ENCODE results near the gene EXOSC5. TPM values are rescaled to one million over a fixed set of nuclear protein-coding genes. Genes with fewer than 3 reads are reported as not detected.
"Not testable (repeated sequence)": the region's sequence is repeated elsewhere in the genome, so short reads cannot be mapped to it uniquely, and the experiment has no call there.

EXOSC5 gene
- total RNA-seq, 2 experiments from 2014 or later, result 32.7 to 47.8 TPM

GRCh38 chr19:41355035-41355434, 42.1 kb downstream of the EXOSC5 start:
- ATAC-seq (no peak), DNase-seq (no peak)
- peak overlapping the region; percentile 98 for H3K27ac Mint-ChIP-seq
- peaks cover 14% of the 10 kb centered on the region for H3K36me3 Mint-ChIP-seq (ENCODE audit: low read depth)
- intact Hi-C loops (cut with DNase I, micrococcal nuclease), result loop anchor here in 1 of 2 experiments (2.0 kb wide), 1 partner anchor 604 kb away; the partner anchor contains the start of genes ACTMAP and SNRPA
- H3K9me3 Mint-ChIP-seq (ENCODE audit: low read depth), result no peaks in the 10 kb centered on the region
- peak overlapping the region; percentile 41 for H3K4me3 Mint-ChIP-seq
- CTCF ChIA-PET, result interaction anchor here (0.6 to 2.9 kb wide), 3 partner anchors 9 to 303 kb away, joined by 3 to 24 read pairs (median 4); partner anchors contain the start of gene B9D2
- H3K4me1 Mint-ChIP-seq, result peaks cover 55% of the 10 kb centered on the region
- POLR2A ChIA-PET, result interaction anchor here (0.6 kb wide), 1 partner anchor 58 kb away, joined by 3 read pairs; no protein-coding TSS in a partner anchor
- H3K27me3 Mint-ChIP-seq, result no peaks in the 10 kb centered on the region

GRCh38 chr19:41354343-41354953, 42.7 kb downstream of the EXOSC5 start:
- DNase-seq (no peak), ATAC-seq (no peak)
- no peaks in the 10 kb centered on the region for H3K27me3 Mint-ChIP-seq
- CTCF ChIA-PET, result interaction anchor here (1.2 to 2.9 kb wide), 2 partner anchors 10 to 214 kb away, joined by 4 to 24 read pairs; partner anchors contain the start of gene B9D2
- H3K27ac Mint-ChIP-seq, result peak overlapping the region; percentile 83
- peaks cover 20% of the 10 kb centered on the region for H3K36me3 Mint-ChIP-seq (ENCODE audit: low read depth)
- H3K4me1 Mint-ChIP-seq, result peaks cover 57% of the 10 kb centered on the region
- intact Hi-C loops (cut with DNase I, micrococcal nuclease), result loop anchor here (1.0 to 5.0 kb wide), 6 partner anchors 9 to 737 kb away; partner anchors contain the start of genes ACTMAP (in 1 of the 2), ARHGEF1 (in 1 of the 2), RPS19 (in 1 of the 2) and SNRPA (in 1 of the 2)
- no peaks in the 10 kb centered on the region for H3K9me3 Mint-ChIP-seq (ENCODE audit: low read depth)
- POLR2A ChIA-PET, result no interaction called here
- peak overlapping the region; percentile 96 for H3K4me3 Mint-ChIP-seq

- H3K27me3 Mint-ChIP-seq, result no peaks in the 10 kb centered on the region
- ChIA-PET POLR2A (interaction anchor here (2.0 to 3.0 kb wide), 3 partner anchors 10 to 91 kb away, joined by 16 to 20 read pairs (median 17); partner anchors contain the start of genes B9D2 and HNRNPUL1), CTCF (interaction anchor here (0.6 to 2.9 kb wide), 4 partner anchors 10 to 86 kb away, joined by 3 to 24 read pairs (median 11); partner anchors contain the start of genes B9D2 and DMAC2)
- H3K4me1 Mint-ChIP-seq, result peaks cover 58% of the 10 kb centered on the region
- H3K4me3 Mint-ChIP-seq, result peak within 1 kb of the TSS; percentile 96
- H3K36me3 Mint-ChIP-seq (ENCODE audit: low read depth), result peaks cover 27% of the 10 kb centered on the region
- H3K9me3 Mint-ChIP-seq (ENCODE audit: low read depth), result no peaks in the 10 kb centered on the region
- DNase-seq (peak; percentile 96), ATAC-seq (peak; percentile 45)
- H3K27ac Mint-ChIP-seq, result peak within 1 kb of the TSS; percentile 97
- intact Hi-C loops (cut with DNase I, micrococcal nuclease), result loop anchor here (1.0 to 5.0 kb wide), 9 partner anchors 10 to 736 kb away; partner anchors contain the start of genes ACTMAP (in 1 of the 2), ARHGEF1 (in 1 of the 2), HNRNPUL1 (in 1 of the 2) and RPS19 (in 1 of the 2)
These were observed 43.5 kb downstream of the EXOSC5 start, which contains the start of gene TGFB1 for GRCh38 chr19:41353466-41354342. TGFB1 (minus strand) TSS chr19:41353922; CDS start chr19:41353044, 878 bp downstream.

GRCh38 chr19:41352609-41353465, 44.3 kb downstream of the EXOSC5 start:
- ATAC-seq (peak; percentile 17), DNase-seq (peak; percentile 86)
- Mint-ChIP-seq H3K27me3 (no peaks in the 10 kb centered on the region), H3K36me3 (ENCODE audit: low read depth) (peaks cover 32% of the 10 kb centered on the region), H3K4me1 (peaks cover 54% of the 10 kb centered on the region), H3K4me3 (peak overlapping the region; percentile 96), H3K9me3 (ENCODE audit: low read depth) (no peaks in the 10 kb centered on the region), H3K27ac (peak overlapping the region; percentile 97)
- POLR2A ChIA-PET, result interaction anchor here (0.6 to 3.0 kb wide), 6 partner anchors 11 to 600 kb away, joined by 3 to 20 read pairs (median 10); partner anchors contain the start of genes B9D2, DMAC2 and HNRNPUL1
- CTCF ChIA-PET, result interaction anchor here (0.6 to 3.3 kb wide), 8 partner anchors 11 to 206 kb away, joined by 3 to 19 read pairs (median 4); partner anchors contain the start of genes B9D2, CCDC97 and DMAC2
- intact Hi-C loops (cut with DNase I, micrococcal nuclease), result loop anchor here (1.0 to 5.0 kb wide), 7 partner anchors 89 to 736 kb away; partner anchors contain the start of genes ARHGEF1 (in 1 of the 2), HNRNPUL1 (in 1 of the 2) and RPS19 (in 1 of the 2)

- Mint-ChIP-seq H3K36me3 (ENCODE audit: low read depth) (peaks cover 35% of the 10 kb centered on the region), H3K4me3 (peak overlapping the region; percentile 96), H3K27me3 (no peaks in the 10 kb centered on the region), H3K4me1 (peaks cover 48% of the 10 kb centered on the region), H3K27ac (peak overlapping the region; percentile 94), H3K9me3 (ENCODE audit: low read depth) (no peaks in the 10 kb centered on the region)
- ChIA-PET POLR2A (interaction anchor here (0.6 to 3.0 kb wide), 6 partner anchors 12 to 599 kb away, joined by 3 to 20 read pairs (median 10); partner anchors contain the start of genes B9D2, DMAC2 and HNRNPUL1), CTCF (interaction anchor here (0.6 to 3.3 kb wide), 9 partner anchors 11 to 249 kb away, joined by 3 to 19 read pairs (median 5); partner anchors contain the start of genes B9D2, CCDC97, DMAC2 and HNRNPUL1)
- DNase-seq (no peak), ATAC-seq (no peak)
- intact Hi-C loops (cut with DNase I, micrococcal nuclease), result loop anchor here (2.0 to 5.0 kb wide), 6 partner anchors 147 to 735 kb away; partner anchors contain the start of genes ARHGEF1 (in 1 of the 2) and RPS19 (in 1 of the 2)
These were observed 44.9 kb downstream of the EXOSC5 start for GRCh38 chr19:41352279-41352608.

GRCh38 chr19:41351339-41352245, 45.6 kb downstream of the EXOSC5 start:
- peaks cover 35% of the 10 kb centered on the region for H3K36me3 Mint-ChIP-seq (ENCODE audit: low read depth)
- POLR2A ChIA-PET, result interaction anchor here (0.6 to 3.0 kb wide), 8 partner anchors 12 to 599 kb away, joined by 3 to 20 read pairs (median 6); partner anchors contain the start of genes B9D2, DMAC2 and HNRNPUL1

GRCh38 chr19:41350735-41351338, 46.3 kb downstream of the EXOSC5 start:
- Mint-ChIP-seq H3K27ac (peak overlapping the region; percentile 85), H3K4me1 (peaks cover 37% of the 10 kb centered on the region), H3K36me3 (ENCODE audit: low read depth) (peaks cover 38% of the 10 kb centered on the region), H3K27me3 (no peaks in the 10 kb centered on the region), H3K4me3 (peak overlapping the region; percentile 96), H3K9me3 (ENCODE audit: low read depth) (no peaks in the 10 kb centered on the region)
- DNase-seq, result no peak
- POLR2A ChIA-PET, result interaction anchor here (0.6 to 3.0 kb wide), 4 partner anchors 13 to 201 kb away, joined by 3 to 20 read pairs (median 12); partner anchors contain the start of genes B9D2 and HNRNPUL1
- CTCF ChIA-PET, result interaction anchor here (0.5 to 3.3 kb wide), 8 partner anchors 9 to 223 kb away, joined by 3 to 19 read pairs (median 5); partner anchors contain the start of genes B9D2, CCDC97, DMAC2 and HNRNPUL1
- ATAC-seq, result peak; percentile 5
- intact Hi-C loops (cut with DNase I, micrococcal nuclease), result loop anchor here (1.0 to 5.0 kb wide), 13 partner anchors 13 to 734 kb away; partner anchors contain the start of genes B9D2 (in 2 of the 2), CCDC97 (in 2 of the 2), ARHGEF1 (in 1 of the 2) and BCKDHA (in 1 of the 2)

More at GRCh38 chr19:41351339-41352245, 45.6 kb downstream of the EXOSC5 start:
- DNase-seq, result peak; percentile 87
- CTCF ChIA-PET, result interaction anchor here (0.5 to 3.3 kb wide), 13 partner anchors 8 to 250 kb away, joined by 3 to 19 read pairs (median 4); partner anchors contain the start of genes B9D2, CCDC97, DMAC2 and HNRNPUL1
- H3K4me3 Mint-ChIP-seq, result peak overlapping the region; percentile 96
- ATAC-seq, result peak; percentile 55
- no peaks in the 10 kb centered on the region for H3K9me3 Mint-ChIP-seq (ENCODE audit: low read depth)
- peak overlapping the region; percentile 94 for H3K27ac Mint-ChIP-seq
- H3K27me3 Mint-ChIP-seq, result no peaks in the 10 kb centered on the region
- peaks cover 42% of the 10 kb centered on the region for H3K4me1 Mint-ChIP-seq
- intact Hi-C loops (cut with DNase I, micrococcal nuclease), result loop anchor here (1.0 to 5.0 kb wide), 15 partner anchors 13 to 734 kb away; partner anchors contain the start of genes B9D2 (in 2 of the 2), CCDC97 (in 2 of the 2), ARHGEF1 (in 1 of the 2) and BCKDHA (in 1 of the 2)

- POLR2A ChIA-PET, result not testable (repeated sequence)
- H3K36me3 Mint-ChIP-seq (ENCODE audit: low read depth), result peaks cover 59% of the 10 kb centered on the region
These were observed 50.2 kb downstream of the EXOSC5 start for GRCh38 chr19:41346916-41347315.

More at GRCh38 chr19:41346916-41347315, 50.2 kb downstream of the EXOSC5 start:
- H3K4me3 Mint-ChIP-seq; H3K9me3 Mint-ChIP-seq (ENCODE audit: low read depth); H3K27ac Mint-ChIP-seq; CTCF ChIA-PET; DNase-seq; intact Hi-C loops (cut with DNase I, micrococcal nuclease); H3K27me3 Mint-ChIP-seq; ATAC-seq: not testable (repeated sequence)
- peaks cover 43% of the 10 kb centered on the region for H3K4me1 Mint-ChIP-seq
